Cardiac septum (tissue), 1 donor: Measurements from ENCODE around the gene SNRPN. TPM values are rescaled to one million over a fixed set of nuclear protein-coding genes. Genes with fewer than 3 reads are reported as not detected.
A peak's percentile ranks its signal among the peaks of the same experiment; 100 is the strongest.
"Not testable (repeated sequence)": the region's sequence is repeated elsewhere in the genome, so short reads cannot be mapped to it uniquely, and the experiment has no call there.

Source experiments
- DNase-seq: peaks from one replicate; pipeline ENCODE4 v3.0.0-alpha.2; 2020; ENCODE audit warnings: low spot score
- intact Hi-C: fragments of 100-400 bp; cut with DNase I; formaldehyde crosslinking; loops from one replicate; pipeline ENCODE4 v1.14.0; 2022
- long read RNA-seq: library from polyadenylated mRNA; unstranded; transcript quantifications from one replicate; pipeline ENCODE4 v2.0.0, GENCODE V29; 2021
- total RNA-seq: library from RNA; stranded (reverse); fragmentation: NEBNext Ultra II Directional; extraction: Animal tissue kit (Norgen Biotek cat#: 25700); gene quantifications from one replicate; pipeline ENCODE4 v1.2.1, GENCODE V29; 2021
- donor health status: DM: no; HTN: no; CAD: no.

SNRPN gene
- total RNA-seq = 359 TPM
- long read RNA-seq, transcript SNRPN-201 (10 exons, 1,304 nt) = minor isoform, 6 of 473 reads
- long read RNA-seq, transcript SNRPN-202 (10 exons, 1,528 nt) = major isoform, 342 of 473 reads
- long read RNA-seq, transcript SNRPN-203 (12 exons, 1,605 nt) = minor isoform, 19 of 473 reads
- long read RNA-seq, partial matches to known transcripts = 33 of 473 reads
- long read RNA-seq, other reads (novel, unspliced or antisense) = 72 of 473 reads

- DNase-seq = peak; percentile 85
- intact Hi-C loops = loop anchor here (5.0 kb wide), 1 partner anchor 98 kb away; no protein-coding TSS in a partner anchor
Measured at GRCh38 chr15:24954783-24955530, at the start of gene SNRPN, which contains the start of gene SNURF. TSS of gene SNRPN (plus strand) at chr15:24954987. CDS start at chr15:24974454, 19,467 bp downstream. TSS of gene SNURF (plus strand) at chr15:24954987. CDS start at chr15:24955049, 62 bp downstream.

DNA sequence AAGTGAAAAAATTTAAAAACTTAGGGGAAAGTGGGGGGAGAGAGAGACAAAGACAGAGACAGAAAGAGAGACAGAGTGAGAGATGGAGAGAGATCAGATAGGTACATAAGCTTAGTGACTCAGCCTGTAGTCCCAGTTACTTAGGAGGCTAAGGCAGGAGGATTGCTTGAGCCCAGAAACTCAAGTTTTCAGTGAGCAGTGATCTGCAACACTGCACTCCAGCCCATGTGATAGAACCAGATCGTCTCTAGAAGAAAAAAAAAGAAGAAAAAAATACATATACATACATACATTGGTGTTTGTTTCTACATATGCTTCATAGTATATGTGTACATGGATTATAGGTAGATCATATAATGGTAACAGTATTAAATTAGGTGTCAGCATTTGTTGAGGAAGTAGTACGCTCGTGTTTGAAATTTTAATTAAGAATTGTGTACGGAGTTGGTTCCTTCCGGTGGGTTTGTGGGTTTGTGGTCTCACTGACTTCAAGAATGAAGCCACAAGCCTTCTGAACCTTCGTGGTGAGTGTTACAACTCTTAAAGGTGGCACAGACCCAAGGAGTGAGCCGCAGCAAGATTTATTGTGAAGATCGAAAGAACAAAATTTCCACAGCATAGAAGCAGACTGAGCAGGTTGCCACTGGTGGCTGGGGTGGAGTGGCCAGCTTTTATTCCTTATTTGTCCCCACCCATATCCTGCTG is 38.3 kb upstream of the SNRPN start:
- intact Hi-C loops = no loop called here
- no peak for DNase-seq

GRCh38 chr15:24917431-24917830 is 37.4 kb upstream of the SNRPN start:
- DNase-seq = no peak
- intact Hi-C loops = no loop called here

GRCh38 chr15:24919446-24919845 is 35.3 kb upstream of the SNRPN start:
- intact Hi-C loops = no loop called here
- DNase-seq = no peak

DNA sequence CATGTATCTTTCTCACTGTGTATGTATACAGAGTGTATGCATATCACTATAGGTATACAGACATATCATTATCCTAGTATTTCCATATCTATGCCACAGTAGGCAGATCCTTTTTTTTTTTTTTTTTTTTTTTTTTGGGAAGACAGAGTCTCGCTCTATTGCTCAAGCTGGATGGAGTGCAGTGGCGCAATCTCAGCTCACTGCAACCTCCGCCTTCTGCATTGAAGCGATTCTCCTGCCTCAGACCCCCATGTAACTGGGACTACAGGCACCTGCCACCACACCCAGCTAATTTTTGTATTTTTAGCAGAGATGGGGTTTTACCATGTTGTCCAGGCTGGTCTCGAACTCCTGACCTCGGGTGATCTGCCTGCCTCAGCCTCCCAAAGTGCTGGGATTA is 32.0 kb upstream of the SNRPN start:
- DNase-seq, intact Hi-C loops: not testable (repeated sequence)

DNA sequence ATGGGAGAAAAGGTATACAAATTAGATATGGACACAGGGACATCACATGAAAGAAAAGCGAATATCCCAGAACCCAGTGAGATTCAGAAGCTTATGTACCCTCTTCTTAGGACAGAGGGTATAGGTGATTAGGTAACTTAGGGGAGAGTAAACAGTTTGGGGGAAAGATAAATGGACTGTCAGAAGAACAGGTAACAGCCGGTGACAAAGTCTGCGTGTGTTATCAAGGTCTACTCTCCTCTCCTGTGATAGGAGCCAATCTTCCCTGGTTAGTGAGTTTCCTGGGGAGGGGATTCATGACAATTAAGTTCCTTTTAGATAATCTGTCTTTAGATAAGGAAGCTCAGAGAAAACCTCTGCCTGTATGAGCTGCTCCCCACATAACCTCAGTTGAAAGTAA is 30.6 kb upstream of the SNRPN start:
- no peak for DNase-seq
- intact Hi-C loops = no loop called here

DNA sequence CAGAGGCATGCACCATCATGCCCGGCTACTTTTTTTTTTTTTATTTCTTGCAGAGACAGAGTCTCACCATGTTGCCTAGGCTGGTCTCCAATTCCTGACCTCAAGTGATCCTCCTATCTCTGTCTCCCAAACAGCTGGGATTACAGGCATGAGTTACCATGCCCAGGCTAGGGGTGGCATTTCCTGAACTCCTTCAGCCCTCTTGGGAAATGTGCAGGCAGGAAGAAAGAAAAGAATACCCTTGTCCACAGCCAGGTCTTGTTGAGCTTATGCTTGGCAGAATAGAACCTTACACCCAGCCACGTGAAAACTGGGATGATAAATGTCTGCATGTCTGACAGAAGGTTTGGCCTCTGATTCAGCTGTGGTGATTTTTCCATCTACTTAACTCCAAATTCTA is 30.2 kb upstream of the SNRPN start:
- intact Hi-C loops = no loop called here

GRCh38 chr15:24931874-24932732 is 22.7 kb upstream of the SNRPN start:
- DNase-seq, intact Hi-C loops: not testable (repeated sequence)

More for the DNA sequence above, 30.2 kb upstream of the SNRPN start:
- DNase-seq = no peak

DNA sequence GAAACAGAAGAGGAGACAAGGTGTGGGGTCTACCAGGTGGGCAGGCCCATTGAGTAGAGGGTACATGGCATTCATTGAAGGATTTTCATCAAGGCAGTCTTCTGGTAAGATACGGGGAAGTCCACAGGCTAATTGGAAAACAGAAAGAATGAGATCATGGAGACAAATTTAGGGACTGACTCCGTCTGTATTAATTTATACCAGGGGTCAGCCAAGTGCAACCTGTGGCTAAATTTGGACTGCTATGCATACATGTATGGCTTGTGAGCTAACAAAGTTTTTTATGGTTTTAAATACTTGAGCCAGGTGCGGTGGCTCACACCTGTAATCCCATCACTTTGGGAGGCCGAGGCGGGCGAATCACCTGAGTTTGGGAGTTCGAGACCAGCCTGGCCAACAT is 21.1 kb upstream of the SNRPN start:
- no peak for DNase-seq
- intact Hi-C loops = no loop called here

- DNase-seq, intact Hi-C loops: not testable (repeated sequence)
Measured at GRCh38 chr15:24938224-24938623, 16.6 kb upstream of the SNRPN start.

GRCh38 chr15:24940236-24940635 is 14.6 kb upstream of the SNRPN start:
- intact Hi-C loops = no loop called here
- no peak for DNase-seq

GRCh38 chr15:24943361-24943760 is 11.4 kb upstream of the SNRPN start:
- DNase-seq = no peak
- intact Hi-C loops = no loop called here

- intact Hi-C loops = no loop called here
- no peak for DNase-seq
Measured at GRCh38 chr15:24944954-24945353, 9.8 kb upstream of the SNRPN start.

DNA sequence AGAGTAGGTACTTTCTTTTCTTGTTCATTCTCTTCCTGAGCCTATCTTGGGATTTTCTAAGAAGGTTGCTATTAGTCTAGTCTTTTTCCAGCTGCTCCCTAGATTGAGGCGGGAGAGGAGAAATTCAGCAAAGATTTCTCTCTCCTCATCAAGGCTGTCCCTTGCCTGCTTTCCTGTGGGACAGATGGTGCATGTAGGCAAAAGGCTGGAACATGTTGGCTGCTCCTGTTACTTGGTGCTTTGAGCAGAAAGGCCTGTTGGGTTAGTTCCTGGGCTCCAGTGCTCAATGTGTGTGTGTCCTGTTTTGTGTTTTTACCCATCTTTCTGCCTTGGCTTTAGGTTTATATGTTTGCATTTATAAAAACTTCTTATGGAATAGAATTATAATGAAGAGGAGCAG is 9.1 kb upstream of the SNRPN start:
- intact Hi-C loops = no loop called here

DNA sequence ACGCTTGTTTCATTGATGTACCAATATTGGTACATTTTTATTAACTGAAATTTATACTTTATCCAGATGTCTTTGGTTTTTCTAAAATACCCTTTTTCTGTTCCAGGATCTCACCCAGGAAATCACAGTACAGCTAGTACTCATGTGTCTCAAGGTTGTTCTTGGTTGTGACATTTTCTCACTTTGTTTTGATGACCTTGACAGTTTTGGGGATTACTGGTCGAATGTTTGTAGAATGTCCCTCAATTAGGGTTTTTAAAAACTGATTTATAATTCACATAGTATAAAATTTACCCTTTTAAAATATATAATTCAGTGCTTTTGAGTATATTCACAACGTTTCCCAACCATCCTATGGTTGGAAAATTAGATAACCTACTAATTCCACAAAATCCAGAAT is 6.3 kb upstream of the SNRPN start:
- no peak for DNase-seq
- intact Hi-C loops = no loop called here

More for the DNA sequence above, 9.1 kb upstream of the SNRPN start:
- DNase-seq = no peak

DNA sequence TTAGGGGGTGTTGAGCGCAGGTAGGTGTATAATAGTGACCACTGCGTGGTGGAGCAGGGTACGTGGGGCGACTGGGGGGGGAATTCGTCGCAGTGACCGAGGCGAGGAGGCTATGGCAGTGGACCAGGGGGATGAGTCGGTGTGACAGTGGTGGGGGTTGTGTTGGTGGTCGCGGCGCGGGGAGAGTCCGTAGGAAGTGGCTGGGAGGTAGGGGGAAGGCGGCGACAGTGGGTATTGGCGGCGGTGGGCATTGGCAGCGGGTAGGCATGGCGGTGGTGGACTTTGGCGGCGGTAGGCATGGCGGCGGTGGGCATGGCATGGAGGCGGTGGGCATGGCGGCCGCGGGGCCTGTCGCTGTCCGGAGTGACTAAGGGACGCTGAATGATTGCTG is 739 bp downstream of the SNRPN start:
- intact Hi-C loops = loop anchor here (5.0 kb wide), 1 partner anchor 98 kb away; no protein-coding TSS in a partner anchor
- no peak for DNase-seq

- intact Hi-C loops = loop anchor here (5.0 kb wide), 1 partner anchor 99 kb away; no protein-coding TSS in a partner anchor
- peak; percentile 81 for DNase-seq
Measured at GRCh38 chr15:24956111-24956838, 1.5 kb downstream of the SNRPN start.

DNA sequence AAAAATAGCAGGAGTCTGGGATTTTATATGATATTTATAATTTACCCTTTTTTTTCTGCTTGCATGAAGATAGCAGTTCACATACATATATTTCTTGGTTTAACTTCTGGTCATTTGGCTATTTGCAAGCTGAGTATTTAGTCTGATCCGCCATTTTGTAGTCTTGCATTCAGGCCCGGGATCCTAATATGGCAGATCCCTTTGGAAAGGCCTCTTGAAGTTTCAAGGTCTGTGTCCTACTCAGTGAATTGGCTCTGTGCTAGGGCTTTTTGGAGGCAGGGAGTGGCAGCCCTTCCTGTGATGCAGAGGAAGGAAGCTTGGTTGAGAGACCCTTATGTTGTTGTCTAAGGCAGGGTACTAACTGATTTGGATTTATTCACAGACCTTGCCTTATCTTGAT is 2.9 kb downstream of the SNRPN start:
- intact Hi-C loops = loop anchor here (5.0 kb wide), 1 partner anchor 100 kb away; no protein-coding TSS in a partner anchor
- DNase-seq = no peak

- intact Hi-C loops = no loop called here
- DNase-seq = no peak
Measured at GRCh38 chr15:24961967-24962366, 7.2 kb downstream of the SNRPN start.
